RCC 7860 (cell line): ENCODE measurements around the gene RBM15B.

ENCODE experiments used
- DNase-seq: peaks from one replicate; pipeline ENCODE4 v3.0.0-alpha.2; 2015; ENCODE audit warnings: low spot score
- FAIRE-seq: peaks from 2 replicates; lab custom pipeline; 2012; peaks lifted over from hg19 to GRCh38; lab: Jason Lieb, UNC

Gene RBM15B

GRCh38 chr3:51436998-51437639, 46.0 kb downstream of the RBM15B start:
- FAIRE-seq = no peak

GRCh38 chr3:51441282-51442030, 50.4 kb downstream of the RBM15B start:
- DNase-seq (no peak), FAIRE-seq (no peak)

More at GRCh38 chr3:51436998-51437639, 46.0 kb downstream of the RBM15B start:
- DNase-seq = peak; percentile 20

- DNase-seq (no peak), FAIRE-seq (no peak)
Measured at GRCh38 chr3:51445544-51446280, 54.6 kb downstream of the RBM15B start.
